IMR-90 (cell line): ENCODE results near the gene PDGFRA.
A peak's percentile ranks its signal among the peaks of the same experiment; 100 is the strongest.

ENCODE experiments used
- CEBPB ChIP-seq: IDR thresholded peaks from 2 replicates; pipeline ENCODE4 v1.6.1; 2012; ENCODE audit warnings: low read depth, low read length, improper control_type of control experiment
- MAZ ChIP-seq: IDR thresholded peaks from 2 replicates; pipeline ENCODE4 v1.6.1; 2012; ENCODE audit warnings: low read depth, mild to moderate bottlenecking, low read length, improper control_type of control experiment, moderate library complexity, borderline replicate concordance
- MXI1 ChIP-seq: IDR thresholded peaks from 2 replicates; pipeline ENCODE4 v1.6.1; 2012; ENCODE audit warnings: low read depth, mild to moderate bottlenecking, low read length, moderate library complexity, borderline replicate concordance
- POLR2A ChIP-seq: IDR thresholded peaks from 2 replicates; pipeline ENCODE4 v1.6.1; 2012; ENCODE audit warnings: mild to moderate bottlenecking, low read depth, low read length
- TF ChIP-seq, protein P1 (sequence below): conservative IDR thresholded peaks from 2 replicates; pipeline ENCODE4 v1.5.1; 2012; ENCODE audit warnings: mild to moderate bottlenecking, low read depth, low read length, improper control_type of control experiment

DNA sequence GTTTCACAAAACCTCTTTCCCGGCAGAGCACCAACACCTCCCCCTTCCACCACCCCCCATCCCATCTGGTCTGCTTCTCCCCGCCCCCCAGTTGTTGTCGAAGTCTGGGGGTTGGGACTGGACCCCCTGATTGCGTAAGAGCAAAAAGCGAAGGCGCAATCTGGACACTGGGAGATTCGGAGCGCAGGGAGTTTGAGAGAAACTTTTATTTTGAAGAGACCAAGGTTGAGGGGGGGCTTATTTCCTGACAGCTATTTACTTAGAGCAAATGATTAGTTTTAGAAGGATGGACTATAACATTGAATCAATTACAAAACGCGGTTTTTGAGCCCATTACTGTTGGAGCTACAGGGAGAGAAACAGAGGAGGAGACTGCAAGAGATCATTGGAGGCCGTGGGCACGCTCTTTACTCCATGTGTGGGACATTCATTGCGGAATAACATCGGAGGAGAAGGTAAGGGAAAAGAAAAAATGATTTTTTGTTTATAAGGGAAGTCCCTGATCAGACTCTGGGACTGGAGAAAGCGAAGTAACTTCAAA, at the start of gene PDGFRA:
- peak; percentile 97 for TF ChIP-seq CEBPB
- TF ChIP-seq POLR2A: 0 out of 2 replicates have a peak, but pooled peaks have one; percentile 4
- TF ChIP-seq, protein P1, sequence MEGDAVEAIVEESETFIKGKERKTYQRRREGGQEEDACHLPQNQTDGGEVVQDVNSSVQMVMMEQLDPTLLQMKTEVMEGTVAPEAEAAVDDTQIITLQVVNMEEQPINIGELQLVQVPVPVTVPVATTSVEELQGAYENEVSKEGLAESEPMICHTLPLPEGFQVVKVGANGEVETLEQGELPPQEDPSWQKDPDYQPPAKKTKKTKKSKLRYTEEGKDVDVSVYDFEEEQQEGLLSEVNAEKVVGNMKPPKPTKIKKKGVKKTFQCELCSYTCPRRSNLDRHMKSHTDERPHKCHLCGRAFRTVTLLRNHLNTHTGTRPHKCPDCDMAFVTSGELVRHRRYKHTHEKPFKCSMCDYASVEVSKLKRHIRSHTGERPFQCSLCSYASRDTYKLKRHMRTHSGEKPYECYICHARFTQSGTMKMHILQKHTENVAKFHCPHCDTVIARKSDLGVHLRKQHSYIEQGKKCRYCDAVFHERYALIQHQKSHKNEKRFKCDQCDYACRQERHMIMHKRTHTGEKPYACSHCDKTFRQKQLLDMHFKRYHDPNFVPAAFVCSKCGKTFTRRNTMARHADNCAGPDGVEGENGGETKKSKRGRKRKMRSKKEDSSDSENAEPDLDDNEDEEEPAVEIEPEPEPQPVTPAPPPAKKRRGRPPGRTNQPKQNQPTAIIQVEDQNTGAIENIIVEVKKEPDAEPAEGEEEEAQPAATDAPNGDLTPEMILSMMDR: no peak
- TF ChIP-seq MAZ: peak; percentile 83; the same call in 1 of the 2 replicates
- TF ChIP-seq MXI1: peak; percentile 55; the same call in 1 of the 2 replicates
